ENCODE results near the gene PCYT1A.
"Not testable (repeated sequence)": the region's sequence is repeated elsewhere in the genome, so short reads cannot be mapped to it uniquely, and the experiment has no call there.

Gene PCYT1A

DNA sequence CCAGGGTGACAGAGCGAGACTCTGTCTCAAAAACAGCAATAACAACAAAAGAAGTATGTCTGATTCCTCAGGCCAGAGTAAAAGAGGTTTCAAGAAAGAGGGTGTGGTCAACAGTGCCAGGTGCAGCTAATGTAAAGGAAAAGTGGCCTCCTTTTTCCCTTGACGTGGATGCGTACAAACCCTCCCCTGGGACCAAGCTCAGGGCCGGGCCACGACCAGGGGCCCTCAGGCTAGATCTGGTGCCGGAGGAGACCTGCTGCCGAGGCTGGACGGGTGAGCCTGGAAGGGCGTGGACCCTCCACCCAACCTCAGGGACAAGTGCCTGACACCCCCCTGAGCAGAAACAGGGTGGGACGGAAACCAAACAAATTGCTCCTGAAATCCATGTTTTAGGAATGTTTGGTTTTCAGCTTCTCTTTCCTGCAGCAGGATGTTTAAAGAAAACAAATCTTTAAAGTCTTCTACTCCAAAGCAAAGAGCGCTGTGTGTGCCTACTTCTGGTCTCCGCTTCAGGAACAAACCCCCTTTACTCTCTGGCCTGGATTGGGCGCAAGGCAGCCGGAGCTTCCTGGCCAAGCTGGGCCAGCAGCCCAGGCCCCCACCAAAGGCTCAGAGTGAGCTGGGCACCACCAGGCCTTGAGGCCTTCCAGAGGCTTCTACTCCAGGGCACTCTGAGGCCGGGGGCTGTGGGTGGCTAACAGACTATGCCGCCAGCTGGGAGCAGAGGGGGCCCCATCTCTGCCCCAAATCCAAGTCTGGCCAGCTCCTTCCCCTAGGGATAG is 97.8 kb downstream of the PCYT1A start:
- DNase-seq: no peak

DNA sequence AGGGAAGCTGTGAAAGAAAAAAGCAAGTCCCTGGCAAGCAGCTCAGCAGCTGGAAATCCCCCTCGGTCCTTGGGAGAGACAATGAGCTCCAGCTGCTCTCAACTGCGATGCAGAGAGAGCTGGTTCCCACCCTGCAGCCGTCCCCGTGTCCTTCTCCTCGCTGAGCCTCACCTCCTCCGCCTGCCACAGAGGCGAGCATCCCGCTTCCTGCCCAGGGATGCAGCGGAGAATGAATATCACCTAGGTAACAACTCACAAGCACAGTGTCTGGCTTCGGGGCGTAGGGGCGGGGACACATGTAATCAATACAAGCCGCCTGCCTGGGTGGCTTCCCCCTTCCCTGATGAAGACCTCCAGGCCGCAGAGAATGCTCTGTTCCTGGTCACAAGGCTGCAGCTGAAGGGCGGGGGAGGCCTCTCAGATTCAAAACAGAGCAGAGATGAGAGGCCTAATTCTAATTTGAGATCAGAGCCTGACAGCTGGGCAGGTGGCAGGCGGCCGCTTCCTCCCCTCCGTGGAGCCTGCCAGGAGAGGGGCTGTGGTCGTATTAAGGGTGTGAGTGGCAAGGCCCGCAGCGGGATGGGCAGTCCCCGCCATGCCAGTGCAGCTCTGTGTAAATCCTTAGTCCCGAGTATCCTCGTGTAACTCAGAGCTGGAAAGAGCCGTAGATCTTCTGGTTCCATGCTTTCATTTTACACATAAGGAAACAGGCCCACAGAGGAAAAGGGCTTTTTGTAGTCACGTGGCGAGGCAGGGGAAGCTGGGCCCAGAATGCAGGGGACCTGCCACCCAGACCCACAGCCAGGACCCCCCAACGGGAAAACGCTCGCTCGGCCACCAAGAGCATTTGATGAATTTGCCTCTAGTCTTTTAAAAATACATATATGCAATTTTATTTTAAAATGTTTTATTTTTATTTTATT is 100.6 kb downstream of the PCYT1A start:
- DNase-seq: peak in 2 of 5 experiments; percentile 17 to 57

DNA sequence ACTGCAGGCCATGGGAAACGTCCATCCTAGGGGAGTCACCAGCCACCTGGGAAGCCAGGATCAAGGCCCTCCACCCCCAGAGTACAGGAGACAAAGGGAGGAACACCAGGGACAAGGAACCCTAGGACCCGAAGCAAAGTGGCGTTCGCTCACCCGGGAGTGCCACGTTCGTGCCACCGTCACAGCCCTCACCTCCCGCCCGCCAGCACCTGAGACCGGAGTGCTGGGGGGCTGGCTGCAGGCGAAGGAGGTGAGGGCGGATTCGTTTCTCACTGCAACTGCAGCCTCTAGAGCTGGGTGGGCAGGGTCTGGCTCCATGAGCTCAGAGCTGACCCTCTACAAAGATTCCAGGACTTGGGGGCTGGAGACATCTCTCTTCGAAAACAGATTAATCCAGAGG is 102.6 kb downstream of the PCYT1A start:
- no peak for DNase-seq

DNA sequence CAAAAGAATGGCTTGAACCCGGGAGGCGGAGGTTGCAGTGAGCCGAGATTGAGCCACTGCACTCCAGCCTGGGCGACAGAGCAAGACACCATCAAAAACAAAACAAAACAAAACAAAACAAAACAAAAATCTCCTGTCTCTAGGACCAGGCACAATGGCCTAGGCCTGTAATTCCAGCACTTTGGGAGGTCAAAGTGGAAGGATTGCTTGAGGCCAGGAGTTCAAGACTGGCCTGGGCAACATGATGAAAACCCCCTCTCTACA is 103.4 kb downstream of the PCYT1A start:
- not testable (repeated sequence) for DNase-seq

DNA sequence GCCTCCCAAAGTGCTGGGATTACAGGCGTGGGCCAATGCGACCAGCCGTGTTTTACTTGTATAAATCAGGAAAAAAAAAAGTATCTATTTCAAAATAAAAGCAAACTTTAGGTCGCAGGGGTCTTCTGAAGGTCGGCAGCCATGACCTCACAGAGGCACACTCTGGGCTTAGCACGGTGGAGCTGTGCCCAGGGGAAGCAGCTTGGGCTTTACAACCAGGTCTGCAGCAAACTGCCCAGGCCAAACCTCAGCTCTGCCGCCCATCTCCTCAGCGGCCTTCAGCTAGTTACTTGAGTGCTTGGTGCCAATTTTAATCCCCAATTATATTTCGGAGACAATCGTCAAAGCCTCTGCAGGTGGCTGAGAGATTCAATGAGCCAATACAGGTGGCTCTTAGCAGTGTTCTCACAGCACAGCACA is 106.4 kb downstream of the PCYT1A start:
- DNase-seq: peak in 1 of 5 experiments; percentile 36

DNA sequence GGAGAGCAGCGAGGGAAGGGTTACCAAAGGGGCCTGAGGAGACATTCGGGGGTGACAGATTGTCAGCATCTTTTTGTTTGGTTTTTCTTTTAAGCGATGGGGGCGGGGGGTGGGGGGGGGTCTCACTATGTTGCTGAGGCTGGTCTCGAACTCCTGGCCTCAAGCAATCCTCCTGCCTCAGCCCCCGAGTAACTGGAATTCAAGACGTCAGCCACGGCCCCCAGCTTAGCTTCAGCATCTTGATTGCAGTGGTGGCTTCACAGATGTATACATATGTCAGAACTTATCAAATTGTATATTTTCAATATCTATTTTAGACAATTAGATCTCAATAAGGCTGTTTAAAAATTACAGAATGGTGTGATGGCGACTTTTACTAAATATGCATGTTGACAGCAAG is 107.2 kb downstream of the PCYT1A start:
- DNase-seq: peak in 1 of 5 experiments; percentile 24
